Measurements from ENCODE around the gene PABPN1L.

The PABPN1L gene

DNA sequence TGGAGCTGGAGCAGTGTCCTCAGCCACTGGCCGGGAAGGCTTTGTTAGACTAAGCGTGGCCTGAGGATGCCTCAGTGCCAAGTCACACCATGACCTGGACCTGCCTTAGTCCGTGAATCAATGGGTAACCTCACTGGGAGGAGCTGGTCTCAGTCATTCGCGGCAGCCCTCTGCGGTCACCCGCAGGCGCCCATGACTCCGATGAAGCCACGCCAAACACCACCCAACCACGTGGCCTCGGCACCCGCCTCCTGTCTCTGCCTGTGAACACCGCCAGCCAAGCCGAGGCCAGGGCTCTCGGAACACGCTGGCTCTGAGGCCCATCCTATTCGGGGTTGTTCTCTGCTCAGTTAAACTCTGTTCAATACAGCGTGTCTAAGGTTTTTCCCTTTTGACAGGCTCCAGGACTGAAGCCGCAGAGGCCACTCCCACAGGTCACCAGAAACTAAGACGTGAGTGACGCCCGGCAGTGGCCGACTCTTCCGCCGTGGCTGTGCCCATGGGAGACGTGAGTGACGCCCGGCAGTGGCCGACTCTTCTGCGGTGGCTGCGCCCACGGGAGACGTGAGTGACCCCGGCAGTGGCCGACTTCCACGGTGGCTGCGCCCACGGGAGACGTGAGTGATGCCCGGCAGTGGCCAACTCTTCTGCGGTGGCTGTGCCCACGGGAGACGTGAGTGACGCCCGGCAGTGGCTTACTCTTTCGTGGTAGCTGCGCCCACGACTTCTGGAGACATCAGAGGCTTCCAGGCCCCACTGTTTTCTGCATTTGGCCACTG, 16.8 kb upstream of the PABPN1L start:
- DNase-seq, result no peak

DNA sequence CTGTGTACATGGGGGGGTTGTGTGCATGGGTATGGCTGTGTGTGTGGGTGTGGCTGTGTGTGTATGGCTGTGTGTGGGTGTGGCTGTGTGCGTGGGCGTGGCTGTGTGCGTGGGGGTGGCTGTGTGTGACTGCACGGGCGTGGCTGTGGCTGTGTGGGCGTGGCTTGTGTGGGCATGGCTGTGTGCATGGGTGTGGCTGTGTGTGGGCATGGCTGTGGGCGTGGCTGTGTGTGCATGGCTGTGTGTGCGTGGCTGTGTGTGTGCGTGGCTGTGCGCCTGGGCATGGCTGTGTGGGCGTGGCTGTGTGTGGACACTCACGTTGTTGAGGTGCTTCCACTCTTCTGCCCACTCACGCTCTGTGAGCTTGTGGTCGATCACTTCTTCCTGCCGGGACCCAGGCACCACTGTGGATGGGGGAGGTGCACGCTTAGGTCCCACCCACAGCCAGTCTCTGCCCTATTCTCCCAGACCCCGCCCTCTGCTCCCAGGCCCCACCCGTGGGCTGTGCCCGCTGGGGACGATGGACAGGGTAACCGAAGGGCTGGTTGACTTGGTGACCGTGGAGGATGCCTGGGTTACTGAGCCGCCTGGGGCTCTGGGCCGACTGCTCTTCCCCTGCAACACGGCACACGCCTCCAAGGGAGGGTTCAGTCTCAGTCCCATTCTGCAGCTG, 16.0 kb upstream of the PABPN1L start:
- no peak for DNase-seq

DNA sequence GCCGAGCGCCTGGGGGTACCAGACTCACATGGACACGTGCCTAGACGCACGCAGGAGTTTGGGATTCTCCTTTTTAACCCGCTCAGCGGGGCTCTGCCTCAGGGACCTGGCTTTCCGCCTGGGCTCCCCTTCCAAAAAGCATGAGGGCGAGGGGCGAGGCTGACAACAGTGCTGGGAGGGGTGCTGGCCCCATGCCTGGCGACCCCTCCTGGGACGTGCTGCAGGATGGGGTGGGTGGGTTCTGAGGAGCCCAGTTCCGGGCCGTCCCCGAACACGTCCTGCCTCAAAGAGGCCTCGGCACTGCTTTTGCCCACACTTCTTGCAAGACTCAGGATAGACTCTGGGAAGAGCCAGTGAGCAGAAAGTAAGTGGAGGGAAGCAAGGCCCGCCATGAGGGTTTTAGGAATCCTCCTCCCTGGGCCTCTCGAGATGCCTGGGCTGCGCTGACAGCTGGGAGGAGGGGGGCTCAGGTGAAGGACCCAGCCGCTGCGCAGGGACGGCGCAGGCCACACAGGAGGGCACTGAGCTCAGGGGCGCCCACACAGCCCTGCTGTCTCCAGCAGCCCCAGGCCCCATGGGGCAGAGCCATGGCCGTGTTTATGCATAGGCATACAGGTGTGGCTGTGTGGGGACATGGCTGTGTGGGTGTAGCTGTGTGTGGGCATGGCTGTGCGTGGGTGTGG, 15.4 kb upstream of the PABPN1L start:
- DNase-seq, result no peak

DNA sequence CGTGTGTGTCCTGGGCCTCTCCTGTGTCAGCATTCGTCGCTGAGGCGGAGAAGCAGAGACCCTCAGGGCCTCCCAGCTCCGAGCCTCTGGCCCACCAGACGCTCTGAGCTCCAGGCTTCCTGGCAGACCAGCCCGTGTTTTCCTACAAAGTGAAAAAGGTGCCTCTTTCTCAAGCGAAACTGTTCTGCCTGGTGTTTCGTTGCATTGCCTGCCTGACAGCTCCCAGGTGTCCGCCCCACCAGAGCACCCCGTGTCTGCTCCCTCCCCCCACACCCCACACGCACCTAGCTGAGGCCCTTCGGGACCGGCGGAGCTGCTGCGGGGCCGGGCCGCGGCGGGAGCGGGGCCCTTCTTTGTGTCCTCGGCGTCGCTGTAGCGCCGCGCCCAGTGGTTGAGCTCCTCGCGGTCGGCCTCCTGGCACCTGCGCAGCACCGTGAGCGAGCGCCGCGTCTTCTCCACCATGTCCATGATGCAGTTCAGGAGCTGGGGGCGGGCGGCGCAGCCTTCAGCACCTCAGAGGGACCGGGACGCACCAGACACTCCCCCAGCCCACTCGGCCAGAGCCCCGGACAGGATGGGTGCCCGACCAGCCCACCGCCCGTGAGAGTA, 14.7 kb upstream of the PABPN1L start:
- DNase-seq, result no peak

DNA sequence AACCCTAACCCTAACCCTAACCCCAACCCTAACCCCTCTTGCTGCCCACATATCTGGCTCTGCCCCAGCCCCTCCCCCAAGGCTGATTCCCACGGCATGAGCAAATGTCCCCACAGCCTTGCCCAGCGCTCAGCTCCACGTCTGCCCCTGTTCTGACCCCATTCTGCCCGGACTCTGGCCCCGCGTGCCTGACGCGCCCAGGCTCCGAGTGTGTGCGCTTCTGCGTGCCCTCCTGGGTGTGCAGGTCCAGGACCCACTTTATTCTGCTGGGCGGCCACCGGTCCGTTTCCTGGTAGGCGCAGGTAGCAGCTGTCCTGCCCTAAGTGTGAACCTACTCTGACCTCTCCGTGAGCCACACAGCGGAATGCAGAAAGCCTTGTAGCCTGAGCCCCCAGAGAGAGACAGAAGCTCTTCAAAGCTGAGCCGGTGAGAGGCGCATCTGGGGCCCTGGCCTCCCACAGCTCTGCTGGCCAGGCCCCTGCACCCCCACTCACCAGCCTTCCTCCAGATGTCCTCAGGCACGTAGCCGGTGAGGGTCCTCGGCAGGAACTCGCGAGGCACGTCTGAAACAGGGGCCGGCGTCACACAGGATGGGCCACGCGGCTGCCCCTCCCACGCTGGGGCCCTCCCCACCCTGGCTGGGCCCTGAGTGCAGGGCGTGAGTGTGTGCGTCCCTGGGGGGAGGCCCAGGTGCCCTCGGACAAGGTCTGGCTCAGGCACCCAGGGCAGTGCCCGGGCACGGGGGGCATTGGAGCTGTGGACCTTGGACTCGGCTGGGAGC, 14.0 kb upstream of the PABPN1L start:
- DNase-seq, result no peak

DNA sequence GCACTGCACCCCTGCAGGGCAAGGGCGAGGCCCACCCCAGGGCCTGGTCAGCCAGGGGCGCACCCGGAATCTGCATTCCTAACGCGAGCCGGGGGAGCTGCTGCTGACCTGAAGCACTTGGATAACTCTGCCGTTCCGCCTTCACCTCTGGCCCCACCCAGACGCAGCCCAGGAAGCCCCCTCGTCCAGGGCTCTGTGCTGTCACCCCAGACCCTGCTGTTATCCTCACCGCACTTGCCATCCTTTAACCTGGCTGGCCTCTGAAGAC, 13.3 kb upstream of the PABPN1L start:
- no peak for DNase-seq

DNA sequence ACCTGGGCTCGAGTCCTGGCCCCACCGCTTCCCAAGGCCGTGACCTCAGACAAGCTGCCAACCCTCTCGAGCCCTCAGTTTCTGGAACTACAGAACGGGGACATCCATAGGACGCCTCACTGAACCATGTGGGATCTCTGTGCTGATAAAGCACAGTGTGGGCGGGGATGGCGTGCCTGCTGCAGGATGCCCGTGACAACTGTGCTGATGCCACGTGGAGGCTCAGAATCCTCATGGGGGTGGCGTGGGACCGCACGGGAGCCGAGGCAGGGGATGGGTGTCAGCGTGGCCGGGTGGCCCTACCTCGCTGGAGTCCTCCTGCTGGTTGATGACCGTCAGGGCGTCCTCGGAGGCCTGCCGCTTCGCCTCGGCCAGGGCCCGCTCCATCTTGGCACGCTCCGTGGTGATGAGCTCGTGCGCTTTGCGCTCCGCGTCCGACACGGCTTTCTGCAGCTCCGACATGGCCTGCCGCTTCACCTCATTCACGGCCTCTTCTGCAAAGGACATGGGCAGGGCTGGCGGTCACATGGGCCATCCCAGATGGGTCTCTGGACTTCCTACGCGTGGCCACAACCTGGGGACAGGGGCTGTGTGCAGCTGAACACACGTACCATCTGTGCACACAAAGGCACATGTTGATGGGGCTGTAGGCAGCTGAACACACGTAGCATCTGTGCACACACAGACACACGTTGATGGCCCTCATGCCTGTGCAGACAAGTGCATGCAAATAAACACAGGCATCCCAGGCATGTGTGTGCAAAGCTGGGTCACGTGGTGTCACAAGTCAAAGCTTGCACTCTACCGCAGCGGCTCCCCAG, 12.7 kb upstream of the PABPN1L start:
- no peak for DNase-seq

DNA sequence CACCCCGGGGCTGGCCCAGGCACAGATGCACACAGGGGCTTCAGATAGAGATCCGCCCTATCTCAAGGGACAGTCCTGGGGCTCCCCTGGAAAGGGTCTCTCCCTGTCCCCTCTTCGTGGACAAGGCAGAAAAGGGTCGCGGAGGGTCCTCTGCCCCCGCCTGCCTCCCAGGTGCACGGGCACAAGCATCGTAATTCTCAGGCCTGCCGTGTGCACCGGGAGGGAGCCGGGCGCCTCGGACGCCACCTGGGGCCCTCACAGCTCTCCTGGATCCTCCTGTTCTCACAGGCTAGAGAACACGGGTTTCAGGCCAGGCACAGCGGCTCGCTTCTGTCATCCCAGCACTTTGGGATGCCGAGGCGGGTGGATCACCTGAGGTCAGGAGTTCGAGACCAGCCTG, 11.9 kb upstream of the PABPN1L start:
- no peak for DNase-seq

DNA sequence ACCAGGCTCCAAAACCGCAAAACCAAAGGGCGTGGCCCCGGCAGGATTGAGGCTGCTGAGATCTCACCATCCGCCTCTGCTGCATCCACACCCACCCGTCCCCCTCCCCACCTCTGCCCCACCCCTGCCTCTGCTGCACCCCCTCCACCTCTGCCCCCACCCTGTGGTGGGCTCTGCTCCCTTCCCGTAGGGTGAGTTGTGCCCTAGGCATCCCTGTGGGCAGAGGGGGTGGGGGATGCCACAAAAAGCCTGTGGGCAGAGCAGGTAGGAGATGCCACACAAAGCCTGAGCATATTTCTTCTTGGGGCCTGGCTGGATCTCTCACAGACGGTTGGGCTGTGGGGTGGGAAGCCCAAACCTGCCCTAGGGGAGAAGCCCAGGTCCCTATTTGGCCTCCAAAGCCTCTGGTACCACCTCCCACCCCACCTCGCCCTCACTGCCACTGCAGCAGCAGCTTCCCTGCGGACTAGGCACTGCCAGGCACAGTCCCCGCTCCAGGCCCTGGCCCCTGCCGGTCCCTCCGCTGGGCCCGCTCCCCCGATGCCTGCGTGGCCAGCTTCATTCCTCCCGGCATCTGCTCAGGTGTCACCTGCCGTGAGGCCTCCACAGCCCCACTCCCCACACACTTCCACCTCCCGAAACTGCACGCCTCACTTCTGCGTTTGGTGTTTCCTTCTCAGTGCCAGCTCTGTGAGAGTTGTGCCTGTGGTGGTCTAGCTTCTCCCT, 11.3 kb upstream of the PABPN1L start:
- no peak for DNase-seq

DNA sequence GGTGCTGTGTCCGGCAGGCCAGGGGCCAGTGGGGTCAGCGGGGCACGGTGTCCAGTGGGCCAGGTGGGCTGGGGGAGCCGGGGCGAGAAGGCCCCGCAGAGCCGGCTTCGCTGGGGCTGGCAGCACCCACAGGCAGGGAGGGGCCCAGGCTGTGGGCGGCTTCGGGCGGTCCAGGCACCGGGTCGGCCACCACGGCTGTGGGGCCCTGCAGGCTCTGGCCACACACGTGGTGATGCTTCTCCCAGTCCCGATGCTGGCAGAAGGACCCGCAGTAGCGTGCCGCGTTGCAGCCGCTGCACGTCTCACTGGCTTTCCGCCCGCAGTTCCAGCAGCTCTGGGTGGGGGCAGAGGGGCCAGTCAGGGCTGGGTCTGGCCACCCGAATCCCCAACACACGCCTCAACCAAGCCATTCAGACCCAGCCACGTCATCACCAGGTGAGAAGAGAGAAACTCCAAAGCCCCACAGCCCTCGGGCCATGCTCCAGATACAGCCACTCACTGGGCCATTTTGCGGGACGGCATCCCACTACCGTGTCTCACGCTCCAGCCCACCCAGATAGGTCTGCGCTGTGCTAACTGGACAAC, 10.6 kb upstream of the PABPN1L start:
- no peak for DNase-seq

DNA sequence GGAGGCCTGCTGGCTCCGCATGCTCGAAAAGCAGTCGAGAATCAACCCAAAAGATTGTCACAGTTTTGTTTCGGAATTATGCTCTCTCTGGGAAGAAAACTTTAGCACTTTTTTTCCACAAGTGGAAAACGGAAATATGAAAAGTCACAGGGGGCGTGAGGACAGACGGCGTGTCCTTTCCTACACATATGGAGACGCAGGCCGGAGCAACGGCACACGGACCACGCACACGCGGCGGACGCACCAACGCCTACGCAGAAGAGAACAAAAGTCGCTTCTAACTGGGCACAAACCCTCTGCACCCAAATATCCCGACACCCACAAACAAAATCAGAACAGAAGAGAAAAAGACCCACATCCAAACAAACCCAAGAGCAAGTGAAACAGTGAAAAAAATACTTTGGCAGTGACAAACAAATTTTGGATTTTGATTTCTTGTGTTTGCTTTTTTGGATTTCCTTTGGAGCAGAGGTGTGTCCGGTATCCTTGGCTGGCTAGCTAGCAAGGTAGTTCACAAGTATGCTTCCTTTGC, 9.3 kb upstream of the PABPN1L start:
- DNase-seq, result no peak

DNA sequence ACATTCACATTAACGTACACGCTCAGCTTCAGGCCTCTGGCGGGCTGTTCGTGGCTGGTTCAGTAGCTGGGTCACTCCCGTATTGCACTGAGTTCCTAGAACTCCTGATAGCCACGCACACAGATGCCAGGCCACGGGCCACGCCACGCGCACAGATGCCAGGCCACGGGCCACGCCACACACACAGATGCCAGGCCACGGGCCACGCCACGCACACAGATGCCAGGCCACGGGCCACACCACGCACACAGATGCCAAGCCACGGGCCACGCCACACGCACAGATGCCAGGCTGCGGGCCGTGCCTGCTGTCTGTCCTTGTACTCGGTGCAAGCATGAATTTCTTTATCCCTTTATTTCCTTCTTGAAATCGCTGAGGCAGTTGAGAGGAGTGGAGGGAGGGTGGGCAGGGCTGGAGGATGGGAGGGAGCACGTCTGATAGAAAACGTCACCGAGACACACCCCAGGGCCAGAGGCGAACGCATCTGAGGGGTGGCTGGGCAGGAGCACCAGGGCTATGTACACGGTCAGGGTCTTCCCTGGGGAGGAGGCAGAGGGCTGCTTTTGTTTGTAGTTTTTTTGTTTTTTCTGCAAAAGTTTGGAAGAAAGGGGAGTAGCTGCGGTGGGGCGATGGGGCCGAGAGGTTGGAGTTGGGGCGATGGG, 8.6 kb upstream of the PABPN1L start:
- no peak for DNase-seq

DNA sequence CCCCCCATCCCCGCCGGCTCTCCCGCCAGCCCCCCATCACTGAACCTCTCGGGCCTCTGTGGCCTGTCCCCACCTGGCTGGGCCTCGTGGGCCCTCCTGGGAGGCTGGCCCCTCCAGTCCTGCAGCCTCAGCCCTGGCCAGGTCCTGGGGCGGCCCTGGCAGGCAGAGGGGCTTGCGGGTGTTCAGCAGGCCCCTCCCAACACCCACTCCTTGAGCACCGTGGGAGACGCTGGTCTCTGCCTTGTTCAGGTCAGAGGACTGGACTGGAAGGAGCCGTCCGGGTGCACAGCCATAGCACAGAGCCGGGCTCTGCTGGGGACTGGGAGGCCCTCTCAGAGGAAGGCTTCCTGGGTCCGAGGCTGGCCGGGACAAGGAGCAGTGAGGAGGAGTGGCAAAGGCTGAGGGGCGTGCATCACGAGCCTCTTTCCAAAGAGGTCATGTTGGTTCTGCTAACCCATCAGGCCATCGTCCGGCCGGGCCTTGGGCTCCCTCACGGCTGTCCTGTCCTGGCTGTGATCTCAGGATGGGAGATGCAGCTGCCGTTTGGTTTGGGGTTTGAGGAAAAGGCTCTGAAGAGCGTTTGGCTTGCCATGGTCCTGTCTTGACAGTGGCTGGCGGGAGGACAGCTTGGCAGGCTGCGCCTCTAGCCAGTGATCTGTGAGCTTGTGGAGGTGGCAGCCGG, 6.3 kb upstream of the PABPN1L start:
- no peak for DNase-seq

DNA sequence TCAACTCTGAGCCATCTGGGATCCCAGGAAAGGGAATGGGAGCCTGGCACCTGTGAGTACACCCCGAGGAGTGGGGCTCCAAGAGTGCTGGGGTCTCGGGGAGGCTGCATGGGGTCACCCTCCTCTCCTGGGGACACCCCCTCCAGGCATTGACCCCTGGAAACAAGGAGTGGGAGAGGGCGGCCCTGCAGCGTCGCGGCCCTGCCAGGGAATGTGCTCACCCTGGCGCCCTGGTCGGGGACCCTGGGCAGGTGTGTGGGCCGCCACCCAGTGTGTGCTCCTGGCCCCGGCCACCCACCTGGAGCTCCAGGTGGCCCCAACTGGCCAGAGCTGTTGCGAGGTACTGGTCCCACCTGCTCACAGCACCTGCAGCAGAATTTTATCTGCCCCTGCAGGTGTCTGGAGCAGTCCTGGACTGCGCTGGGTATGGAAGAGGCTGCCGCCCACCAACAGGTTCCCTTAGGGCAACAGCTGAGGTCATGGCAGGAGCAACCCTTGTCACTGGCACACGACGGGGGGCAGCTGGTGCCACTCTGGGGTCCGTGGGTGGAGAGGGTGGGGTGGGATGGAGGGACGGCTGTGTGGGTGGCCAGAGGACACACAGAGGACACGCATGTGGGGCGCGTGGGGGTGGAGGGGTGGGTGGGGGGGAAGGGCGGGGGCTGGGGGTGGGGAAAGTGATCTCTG, 5.4 kb upstream of the PABPN1L start:
- no peak for DNase-seq

DNA sequence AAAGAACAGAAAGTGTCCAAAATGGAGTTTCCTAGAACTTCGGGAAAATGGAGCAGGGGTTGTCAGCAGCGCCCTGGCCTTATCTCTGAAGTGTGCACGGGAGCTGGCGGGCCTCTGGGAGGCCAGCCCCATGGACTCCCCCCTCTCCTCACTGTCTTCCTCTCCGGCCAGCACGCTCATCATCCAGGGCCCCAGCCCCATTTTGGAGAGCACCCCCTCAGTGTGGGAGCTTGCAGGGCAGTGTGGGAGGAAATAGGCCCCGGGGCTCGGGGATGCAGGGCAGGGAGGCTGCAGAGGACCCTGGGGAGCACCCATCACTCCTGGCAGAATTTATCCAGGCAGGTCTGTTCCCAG, 4.9 kb upstream of the PABPN1L start:
- DNase-seq, result no peak

DNA sequence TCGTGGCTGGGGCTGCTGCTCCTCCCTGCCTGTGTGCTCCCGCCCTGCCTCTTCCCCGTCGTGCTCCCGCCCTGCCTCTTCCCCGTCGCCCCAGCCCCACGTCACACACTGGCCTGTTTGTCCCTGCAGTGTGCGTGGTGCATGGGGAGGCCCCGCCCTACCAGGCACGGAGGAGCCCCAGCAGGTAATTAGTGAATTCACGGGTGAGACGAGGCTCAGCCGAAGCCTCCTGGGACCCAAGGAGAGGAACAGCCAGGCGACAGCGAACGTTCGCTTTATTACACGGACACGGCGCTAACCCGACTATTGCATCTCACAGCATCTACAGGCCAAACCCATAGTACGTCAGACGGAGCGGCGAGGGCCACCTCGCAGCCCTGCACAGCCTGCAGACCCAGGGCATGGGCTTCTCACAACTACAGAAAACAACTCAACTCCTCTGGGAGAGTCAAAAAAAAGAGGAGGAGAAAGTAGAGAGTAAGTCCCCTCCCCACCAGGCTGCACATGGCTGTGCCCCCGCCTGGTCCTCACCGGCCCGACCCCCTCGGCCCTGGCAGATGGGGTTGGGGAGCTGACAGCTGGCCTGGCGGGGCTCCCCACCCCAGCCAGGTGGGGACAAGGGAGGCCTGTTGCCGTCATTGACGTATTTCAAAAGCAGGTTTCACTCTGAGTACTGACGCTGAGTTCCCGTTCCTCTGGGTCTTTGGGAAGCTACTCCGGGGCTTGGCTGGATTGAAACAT, 4.3 kb upstream of the PABPN1L start:
- DNase-seq, result peak in 1 of 2 donors; percentile 19

DNA sequence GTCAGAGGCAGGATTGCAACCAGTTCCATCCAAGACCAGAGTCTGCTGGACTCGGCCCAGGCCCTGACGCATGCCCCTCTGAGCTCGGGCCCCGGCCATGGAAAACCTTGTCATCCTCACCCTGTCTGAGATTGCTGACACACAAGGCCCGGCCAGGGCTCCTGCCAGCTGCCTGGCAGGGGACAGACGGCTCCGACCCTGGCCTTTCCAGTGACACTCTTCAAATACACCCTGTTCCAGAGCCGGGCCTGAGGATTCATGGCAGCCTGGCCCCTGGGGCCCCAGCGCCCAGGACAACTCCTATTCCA, 3.2 kb upstream of the PABPN1L start:
- DNase-seq, result no peak

DNA sequence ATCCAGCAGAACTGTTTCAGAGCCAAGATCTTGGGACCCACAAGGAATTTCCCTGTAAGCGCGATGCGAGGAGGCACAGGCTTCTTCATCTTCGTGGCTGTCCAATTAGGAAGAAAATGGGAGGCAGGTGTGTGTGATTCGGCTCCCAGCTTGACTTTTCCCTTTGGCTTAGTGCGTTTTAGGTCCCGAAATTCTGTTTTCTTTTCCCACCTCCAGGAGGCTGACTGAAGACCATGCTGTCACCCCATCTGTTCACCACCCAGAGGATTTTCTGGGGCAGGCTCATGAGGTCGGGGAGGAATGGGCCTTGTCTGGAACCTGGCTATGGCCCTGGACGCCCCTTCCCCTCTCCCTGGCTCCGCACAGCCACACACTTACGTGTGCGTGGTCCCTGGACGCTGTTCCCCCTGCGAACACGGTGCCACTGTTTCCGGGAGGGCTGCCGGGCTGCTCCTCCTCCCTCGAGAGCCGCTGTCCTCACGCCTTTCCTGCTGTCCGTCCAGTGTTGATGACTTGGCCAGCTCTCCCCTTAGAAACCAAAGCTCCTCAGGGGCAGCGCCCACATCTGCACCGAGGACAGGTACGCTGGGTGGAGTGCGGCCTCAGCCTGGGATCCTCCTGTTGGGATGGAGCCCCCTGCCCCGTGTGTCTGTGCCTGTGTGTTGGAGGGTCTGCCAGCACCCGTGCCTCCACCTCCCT, 2.7 kb upstream of the PABPN1L start:
- DNase-seq, result no peak

All from inflammatory macrophage (primary cell).